Loucy (cell line): ENCODE data around the gene P2RX4.

ENCODE experiments used
- EZH2phosphoT487 ChIP-seq: fragments of 200-600 bp; IDR thresholded peaks from 2 replicates; pipeline ENCODE4 v1.6.1; 2018; ENCODE audit warnings: antibody characterized with exemption, mild to moderate bottlenecking, moderate library complexity, borderline replicate concordance
- TF ChIP-seq, protein P1 (sequence below): fragments of 200-600 bp; sonication (generic); conservative IDR thresholded peaks from 2 replicates; pipeline ENCODE4 v1.5.1; 2014; ENCODE audit warnings: mild to moderate bottlenecking, antibody characterized with exemption, low read length

GRCh38 chr12:121222847-121223246 lies 12.9 kb downstream of the P2RX4 start:
- TF ChIP-seq, protein P1, sequence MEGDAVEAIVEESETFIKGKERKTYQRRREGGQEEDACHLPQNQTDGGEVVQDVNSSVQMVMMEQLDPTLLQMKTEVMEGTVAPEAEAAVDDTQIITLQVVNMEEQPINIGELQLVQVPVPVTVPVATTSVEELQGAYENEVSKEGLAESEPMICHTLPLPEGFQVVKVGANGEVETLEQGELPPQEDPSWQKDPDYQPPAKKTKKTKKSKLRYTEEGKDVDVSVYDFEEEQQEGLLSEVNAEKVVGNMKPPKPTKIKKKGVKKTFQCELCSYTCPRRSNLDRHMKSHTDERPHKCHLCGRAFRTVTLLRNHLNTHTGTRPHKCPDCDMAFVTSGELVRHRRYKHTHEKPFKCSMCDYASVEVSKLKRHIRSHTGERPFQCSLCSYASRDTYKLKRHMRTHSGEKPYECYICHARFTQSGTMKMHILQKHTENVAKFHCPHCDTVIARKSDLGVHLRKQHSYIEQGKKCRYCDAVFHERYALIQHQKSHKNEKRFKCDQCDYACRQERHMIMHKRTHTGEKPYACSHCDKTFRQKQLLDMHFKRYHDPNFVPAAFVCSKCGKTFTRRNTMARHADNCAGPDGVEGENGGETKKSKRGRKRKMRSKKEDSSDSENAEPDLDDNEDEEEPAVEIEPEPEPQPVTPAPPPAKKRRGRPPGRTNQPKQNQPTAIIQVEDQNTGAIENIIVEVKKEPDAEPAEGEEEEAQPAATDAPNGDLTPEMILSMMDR, result no peak
- TF ChIP-seq EZH2phosphoT487, result no peak
